GM12878 (cell line): ENCODE measurements around the gene TPRN.

Experiments
- EP300 ChIP-seq, 2 experiments: fragments of 150-350 bp in 1 of 2; IDR thresholded peaks; 2 replicates each; pipeline ENCODE4 v1.6.1; 2011 to 2012; ENCODE audit warnings: low read depth in 2 of 2, low read length in 2 of 2, borderline replicate concordance in 1 of 2, improper control_type of control experiment in 1 of 2, inconsistent platforms in 1 of 2; ENCODE audit not compliant: control insufficient read depth in 1 of 2
- RFX5 ChIP-seq: IDR thresholded peaks from 2 replicates; pipeline ENCODE4 v1.6.1; 2011; ENCODE audit warnings: low read depth, low read length, improper control_type of control experiment
- TF ChIP-seq, protein P1 (sequence below), 3 experiments: IDR thresholded peaks in 2 of 3; conservative IDR thresholded peaks in 1 of 3; 2 replicates each; pipeline ENCODE4 v1.5.1; 2011; ENCODE audit warnings: low read depth in 3 of 3, low read length in 3 of 3, mild to moderate bottlenecking in 3 of 3, control low read depth in 2 of 3, moderate library complexity in 2 of 3, inconsistent platforms in 1 of 3, mixed read lengths in 1 of 3; ENCODE audit not compliant: control insufficient read depth in 2 of 3, insufficient read depth in 1 of 3; ENCODE audit errors: extremely low read depth in 1 of 3

DNA sequence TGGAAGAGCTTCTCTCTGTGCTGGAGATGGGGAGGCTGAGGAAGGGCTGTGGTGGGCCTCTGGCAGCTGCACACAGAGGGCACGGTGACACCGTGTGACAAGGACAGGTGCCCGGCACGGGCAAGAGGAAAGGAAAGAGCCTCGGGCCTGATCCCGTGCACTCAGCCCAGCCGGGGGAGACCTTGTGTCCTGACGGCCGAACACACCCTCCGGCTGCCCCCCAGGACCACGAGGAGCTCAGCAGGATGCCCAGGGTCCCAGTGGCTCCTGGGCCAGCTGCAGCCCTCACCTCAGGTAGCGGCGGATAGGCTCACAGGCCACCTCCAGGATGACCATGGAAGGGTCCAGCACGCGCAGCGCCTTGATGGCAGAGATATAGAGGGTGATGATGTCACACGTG is 17.7 kb downstream of the TPRN start:
- TF ChIP-seq, protein P1, sequence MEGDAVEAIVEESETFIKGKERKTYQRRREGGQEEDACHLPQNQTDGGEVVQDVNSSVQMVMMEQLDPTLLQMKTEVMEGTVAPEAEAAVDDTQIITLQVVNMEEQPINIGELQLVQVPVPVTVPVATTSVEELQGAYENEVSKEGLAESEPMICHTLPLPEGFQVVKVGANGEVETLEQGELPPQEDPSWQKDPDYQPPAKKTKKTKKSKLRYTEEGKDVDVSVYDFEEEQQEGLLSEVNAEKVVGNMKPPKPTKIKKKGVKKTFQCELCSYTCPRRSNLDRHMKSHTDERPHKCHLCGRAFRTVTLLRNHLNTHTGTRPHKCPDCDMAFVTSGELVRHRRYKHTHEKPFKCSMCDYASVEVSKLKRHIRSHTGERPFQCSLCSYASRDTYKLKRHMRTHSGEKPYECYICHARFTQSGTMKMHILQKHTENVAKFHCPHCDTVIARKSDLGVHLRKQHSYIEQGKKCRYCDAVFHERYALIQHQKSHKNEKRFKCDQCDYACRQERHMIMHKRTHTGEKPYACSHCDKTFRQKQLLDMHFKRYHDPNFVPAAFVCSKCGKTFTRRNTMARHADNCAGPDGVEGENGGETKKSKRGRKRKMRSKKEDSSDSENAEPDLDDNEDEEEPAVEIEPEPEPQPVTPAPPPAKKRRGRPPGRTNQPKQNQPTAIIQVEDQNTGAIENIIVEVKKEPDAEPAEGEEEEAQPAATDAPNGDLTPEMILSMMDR (IDR thresholded peaks at IDR 0.05 in 2 of 3, conservative IDR thresholded peaks at IDR 0.05 in 1 of 3; ENCODE audit: control insufficient read depth in 2 of 3, extremely low read depth in 1 of 3, insufficient read depth in 1 of 3, low read depth in 3 of 3, low read length in 3 of 3) = no peak
- TF ChIP-seq EP300 (IDR thresholded peaks at IDR 0.05; ENCODE audit: borderline replicate concordance in 1 of 2, control insufficient read depth in 1 of 2, low read depth in 2 of 2, low read length in 2 of 2) = no peak
- TF ChIP-seq RFX5 = no peak
